ENCODE data around the gene C1orf50.
"Not testable (repeated sequence)": the region's sequence is repeated elsewhere in the genome, so short reads cannot be mapped to it uniquely, and the experiment has no call there.

The C1orf50 gene

GRCh38 chr1:42739753-42740700 lies 27.0 kb upstream of the C1orf50 start, which contains the start of gene CLDN19:
CLDN19 (minus strand) TSS chr1:42740236; CDS start chr1:42740063, 173 bp downstream.
- DNase-seq (ENCODE audit: low read depth, low spot score): no peak

GRCh38 chr1:42740851-42741580 lies 26.0 kb upstream of the C1orf50 start:
- no peak for DNase-seq (ENCODE audit: low read depth, low spot score)

- no peak for DNase-seq (ENCODE audit: low read depth, low spot score)
Observed at GRCh38 chr1:42741706-42742105, 25.3 kb upstream of the C1orf50 start.

- DNase-seq (ENCODE audit: low read depth, low spot score): no peak
Observed at GRCh38 chr1:42742141-42742540, 24.9 kb upstream of the C1orf50 start.

GRCh38 chr1:42742617-42743316 lies 24.3 kb upstream of the C1orf50 start:
- DNase-seq (ENCODE audit: low read depth, low spot score): no peak

GRCh38 chr1:42743317-42744147 lies 23.5 kb upstream of the C1orf50 start:
- no peak for DNase-seq (ENCODE audit: low read depth, low spot score)

GRCh38 chr1:42744148-42744413 lies 23.0 kb upstream of the C1orf50 start:
- no peak for DNase-seq (ENCODE audit: low read depth, low spot score)

GRCh38 chr1:42745851-42746250 lies 21.2 kb upstream of the C1orf50 start:
- no peak for DNase-seq (ENCODE audit: low read depth, low spot score)

GRCh38 chr1:42746436-42747105 lies 20.5 kb upstream of the C1orf50 start:
- no peak for DNase-seq (ENCODE audit: low read depth, low spot score)

- no peak for DNase-seq (ENCODE audit: low read depth, low spot score)
Observed at GRCh38 chr1:42747125-42747524, 19.9 kb upstream of the C1orf50 start.

- no peak for DNase-seq (ENCODE audit: low read depth, low spot score)
Observed at GRCh38 chr1:42748021-42748420, 19.0 kb upstream of the C1orf50 start.

- DNase-seq (ENCODE audit: low read depth, low spot score): no peak
Observed at GRCh38 chr1:42748461-42749410, 18.3 kb upstream of the C1orf50 start.

GRCh38 chr1:42750041-42750440 lies 17.0 kb upstream of the C1orf50 start:
- DNase-seq (ENCODE audit: low read depth, low spot score): no peak

GRCh38 chr1:42751511-42752070 lies 15.5 kb upstream of the C1orf50 start:
- not testable (repeated sequence) for DNase-seq (ENCODE audit: low read depth, low spot score)

- DNase-seq (ENCODE audit: low read depth, low spot score): no peak
Observed at GRCh38 chr1:42752284-42752683, 14.8 kb upstream of the C1orf50 start.

GRCh38 chr1:42753070-42753469 lies 14.0 kb upstream of the C1orf50 start:
- no peak for DNase-seq (ENCODE audit: low read depth, low spot score)

GRCh38 chr1:42756956-42757891 lies 9.8 kb upstream of the C1orf50 start:
- DNase-seq (ENCODE audit: low read depth, low spot score): peak; percentile 47

- no peak for DNase-seq (ENCODE audit: low read depth, low spot score)
Observed at GRCh38 chr1:42757892-42758275, 9.2 kb upstream of the C1orf50 start.

Measured in smooth muscle cell of the brain vasculature (primary cell).